OCI-LY3 (cell line): ENCODE measurements around the gene THRAP3.

Experiments
- H2AFZ ChIP-seq: fragments of 200-600, 300-600 bp; shearing (Covaris generic); 2 replicates; pipeline ENCODE4 v1.6.0; 2014; ENCODE audit warnings: antibody characterized with exemption, low read depth, low read length
- H3K27ac ChIP-seq: fragments of 200-600, 300-600 bp; sonication (generic); 2 replicates; pipeline ENCODE4 v1.5.1; 2014; ENCODE audit warnings: mild to moderate bottlenecking, low read length, moderate library complexity, mixed read lengths
- H3K27me3 ChIP-seq: fragments of 200-600, 300-600 bp; sonication (generic); 2 replicates; pipeline ENCODE4 v1.6.1; 2014; ENCODE audit warnings: low read depth, low read length, mixed read lengths
- H3K36me3 ChIP-seq: fragments of 200-600, 300-600 bp; sonication (generic); replicated peaks from 2 replicates; pipeline ENCODE3; 2014; ENCODE audit warnings: low read depth, low read length, mixed read lengths
- H3K4me1 ChIP-seq: fragments of 300-600, 200-600 bp; sonication (generic); 2 replicates; pipeline ENCODE4 v1.6.1; 2014; ENCODE audit warnings: low read length, mixed read lengths
- H3K4me2 ChIP-seq: fragments of 200-600, 300-600 bp; sonication (generic); 2 replicates; pipeline ENCODE4 v1.6.1; 2014; ENCODE audit warnings: low read length, mixed read lengths
- H3K4me3 ChIP-seq: fragments of 300-600, 200-600 bp; sonication (generic); 2 replicates; pipeline ENCODE4 v1.5.1; 2014; ENCODE audit warnings: antibody characterized with exemption, mild to moderate bottlenecking, low read length, moderate library complexity
- H3K79me2 ChIP-seq: fragments of 300-600, 200-600 bp; shearing (Covaris generic); 2 replicates; pipeline ENCODE4 v1.6.1; 2014; ENCODE audit warnings: mild to moderate bottlenecking, low read length, mixed read lengths
- H3K9ac ChIP-seq: fragments of 300-600, 200-600 bp; shearing (Covaris generic); 2 replicates; pipeline ENCODE4 v1.6.0; 2014; ENCODE audit warnings: mild to moderate bottlenecking, low read length, moderate library complexity
- H3K9me3 ChIP-seq: fragments of 200-600, 300-600 bp; shearing (Covaris generic); 2 replicates; pipeline ENCODE4 v1.6.1; 2014; ENCODE audit warnings: low read length, mixed read lengths; ENCODE audit not compliant: insufficient read depth
- H4K20me1 ChIP-seq: fragments of 200-600, 300-600 bp; sonication (generic); 2 replicates; pipeline ENCODE4 v1.6.1; 2016; ENCODE audit warnings: low read length, mixed read lengths; ENCODE audit not compliant: insufficient read depth
- EZH2phosphoT487 ChIP-seq: fragments of 200-600 bp; shearing (Covaris generic); IDR thresholded peaks from 2 replicates; pipeline ENCODE4 v1.6.1; 2018; ENCODE audit warnings: antibody characterized with exemption, mixed run types, low read depth
- TF ChIP-seq, protein P1 (sequence below): fragments of 200-600, 300-600 bp; sonication (generic); IDR thresholded peaks from 2 replicates; pipeline ENCODE4 v1.5.1; 2014; ENCODE audit warnings: antibody characterized with exemption, low read length, low read depth

THRAP3 gene

GRCh38 chr1:36328088-36328480 is 103.8 kb downstream of the THRAP3 start:
- no peak overlapping the region for H3K9ac ChIP-seq
- no peaks in the 10 kb centered on the region for H3K9me3 ChIP-seq
- no peak overlapping the region for H2AFZ ChIP-seq
- H3K27me3 ChIP-seq, result 0 out of 2 replicates have a peak, but pooled peaks cover 3% of the 10 kb centered on the region
- H3K27ac ChIP-seq, result no peak overlapping the region
- no peaks in the 10 kb centered on the region for H3K4me1 ChIP-seq
- no peaks in the 10 kb centered on the region for H3K36me3 ChIP-seq
- no peak overlapping the region for H3K4me2 ChIP-seq
- no peak overlapping the region for H3K4me3 ChIP-seq
- no peaks in the 10 kb centered on the region for H3K79me2 ChIP-seq
- no peaks in the 10 kb centered on the region for H4K20me1 ChIP-seq
- TF ChIP-seq, protein P1, sequence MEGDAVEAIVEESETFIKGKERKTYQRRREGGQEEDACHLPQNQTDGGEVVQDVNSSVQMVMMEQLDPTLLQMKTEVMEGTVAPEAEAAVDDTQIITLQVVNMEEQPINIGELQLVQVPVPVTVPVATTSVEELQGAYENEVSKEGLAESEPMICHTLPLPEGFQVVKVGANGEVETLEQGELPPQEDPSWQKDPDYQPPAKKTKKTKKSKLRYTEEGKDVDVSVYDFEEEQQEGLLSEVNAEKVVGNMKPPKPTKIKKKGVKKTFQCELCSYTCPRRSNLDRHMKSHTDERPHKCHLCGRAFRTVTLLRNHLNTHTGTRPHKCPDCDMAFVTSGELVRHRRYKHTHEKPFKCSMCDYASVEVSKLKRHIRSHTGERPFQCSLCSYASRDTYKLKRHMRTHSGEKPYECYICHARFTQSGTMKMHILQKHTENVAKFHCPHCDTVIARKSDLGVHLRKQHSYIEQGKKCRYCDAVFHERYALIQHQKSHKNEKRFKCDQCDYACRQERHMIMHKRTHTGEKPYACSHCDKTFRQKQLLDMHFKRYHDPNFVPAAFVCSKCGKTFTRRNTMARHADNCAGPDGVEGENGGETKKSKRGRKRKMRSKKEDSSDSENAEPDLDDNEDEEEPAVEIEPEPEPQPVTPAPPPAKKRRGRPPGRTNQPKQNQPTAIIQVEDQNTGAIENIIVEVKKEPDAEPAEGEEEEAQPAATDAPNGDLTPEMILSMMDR, result no peak
- no peak for TF ChIP-seq EZH2phosphoT487

- H3K79me2 ChIP-seq, result no peaks in the 10 kb centered on the region
- H3K9ac ChIP-seq, result no peak overlapping the region
- H4K20me1 ChIP-seq, result no peaks in the 10 kb centered on the region
- no peak overlapping the region for H3K4me3 ChIP-seq
- no peak overlapping the region for H3K27ac ChIP-seq
- TF ChIP-seq EZH2phosphoT487, result no peak
- TF ChIP-seq, protein P1, result no peak
- H3K4me1 ChIP-seq, result no peaks in the 10 kb centered on the region
- H3K36me3 ChIP-seq, result no peaks in the 10 kb centered on the region
- no peak overlapping the region for H3K4me2 ChIP-seq
- no peak overlapping the region for H2AFZ ChIP-seq
- H3K9me3 ChIP-seq, result no peaks in the 10 kb centered on the region
- 0 out of 2 replicates have a peak, but pooled peaks cover 3% of the 10 kb centered on the region for H3K27me3 ChIP-seq
Observed at GRCh38 chr1:36328713-36329112, 104.5 kb downstream of the THRAP3 start.

DNA sequence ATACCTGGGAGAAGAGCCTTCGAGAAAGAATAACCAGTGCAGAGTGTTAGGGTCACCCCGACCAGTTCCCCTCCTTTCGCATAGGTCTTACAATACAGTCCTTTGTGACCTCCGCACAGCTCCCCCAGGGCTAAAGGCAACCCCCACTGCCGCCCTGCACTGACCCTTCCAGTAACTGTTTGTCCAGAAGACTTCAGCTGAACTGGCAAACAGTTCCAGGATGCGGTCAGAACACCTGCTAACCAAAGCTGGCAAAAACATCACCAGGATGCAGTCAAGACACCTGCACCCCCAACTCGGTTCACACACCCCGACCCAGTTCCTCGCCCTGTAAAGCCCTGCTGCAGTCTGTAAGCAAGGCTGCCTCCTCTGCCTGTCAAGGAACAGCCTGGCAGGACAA is 105.6 kb downstream of the THRAP3 start:
- Histone ChIP-seq H3K4me2 (no peak overlapping the region), H4K20me1 (no peaks in the 10 kb centered on the region), H2AFZ (no peak overlapping the region), H3K9me3 (no peaks in the 10 kb centered on the region), H3K27ac (no peak overlapping the region), H3K27me3 (0 out of 2 replicates have a peak, but pooled peaks cover 3% of the 10 kb centered on the region), H3K79me2 (no peaks in the 10 kb centered on the region), H3K9ac (no peak overlapping the region), H3K36me3 (no peaks in the 10 kb centered on the region), H3K4me1 (no peaks in the 10 kb centered on the region), H3K4me3 (no peak overlapping the region)
- no peak for TF ChIP-seq EZH2phosphoT487

- no peak overlapping the region for H3K4me3 ChIP-seq
Observed at GRCh38 chr1:36330940-36331339, 106.7 kb downstream of the THRAP3 start.

DNA sequence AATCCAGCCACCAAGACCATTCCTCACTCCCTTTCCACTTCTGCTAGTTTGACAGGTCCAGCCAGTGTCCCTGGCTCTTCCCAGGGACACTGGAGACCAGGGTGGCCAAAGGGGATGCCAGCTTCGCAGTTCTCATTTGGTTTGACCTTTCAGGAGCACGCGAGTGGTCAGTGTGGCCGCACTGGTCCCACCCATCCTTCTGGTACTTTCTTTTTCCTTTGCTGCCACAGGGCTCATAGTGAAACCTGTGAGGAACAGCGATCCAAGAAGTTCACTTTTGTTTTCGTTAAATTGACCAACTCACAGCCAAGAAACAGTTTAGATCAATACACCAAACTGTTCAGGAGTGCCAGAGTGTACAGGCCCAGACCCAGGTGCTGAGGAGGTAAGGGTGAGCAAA is 113.6 kb downstream of the THRAP3 start:
- TF ChIP-seq, protein P1, result no peak
- 0 out of 2 replicates have a peak, but pooled peaks cover 4% of the 10 kb centered on the region for H3K27me3 ChIP-seq
- H3K4me2 ChIP-seq, result no peak overlapping the region
- no peaks in the 10 kb centered on the region for H3K4me1 ChIP-seq
- no peaks in the 10 kb centered on the region for H3K79me2 ChIP-seq
- H2AFZ ChIP-seq, result no peak overlapping the region
- H3K27ac ChIP-seq, result no peak overlapping the region
- no peaks in the 10 kb centered on the region for H4K20me1 ChIP-seq
- H3K36me3 ChIP-seq, result no peaks in the 10 kb centered on the region
- H3K9ac ChIP-seq, result no peak overlapping the region
- no peak overlapping the region for H3K4me3 ChIP-seq
- no peaks in the 10 kb centered on the region for H3K9me3 ChIP-seq

More at GRCh38 chr1:36330940-36331339, 106.7 kb downstream of the THRAP3 start:
- Histone ChIP-seq H3K9me3 (no peaks in the 10 kb centered on the region), H3K36me3 (no peaks in the 10 kb centered on the region), H3K4me1 (no peaks in the 10 kb centered on the region), H2AFZ (no peak overlapping the region), H3K9ac (no peak overlapping the region), H3K27ac (no peak overlapping the region), H4K20me1 (no peaks in the 10 kb centered on the region), H3K4me2 (no peak overlapping the region), H3K27me3 (0 out of 2 replicates have a peak, but pooled peaks cover 7% of the 10 kb centered on the region), H3K79me2 (no peaks in the 10 kb centered on the region)
- TF ChIP-seq EZH2phosphoT487, result no peak
